OCI-LY7 (cell line): ENCODE data around the gene LRP10. TPM values are rescaled to one million over a fixed set of nuclear protein-coding genes. Genes with fewer than 3 reads are reported as not detected.
"Not testable (repeated sequence)": the region's sequence is repeated elsewhere in the genome, so short reads cannot be mapped to it uniquely, and the experiment has no call there.

Experiments
- BruUV-seq: library from RNA; stranded (reverse); fragments of 400-500 nt; replicated peaks from 2 replicates; lab custom pipeline; 2021; lab: Mats Ljungman, UMichigan
- CTCF ChIA-PET: fragments of 300-600 bp; sonication (Branson Sonifier 250); formaldehyde crosslinking; loops from one replicate; lab custom pipeline; 2022; ENCODE audit warnings: antibody characterized with exemption; ENCODE audit not compliant: unreplicated experiment; lab: Charles Lee
- POLR2A ChIA-PET: fragments of 300-600 bp; sonication (Branson Sonifier 250); formaldehyde crosslinking; loops from one replicate; lab custom pipeline; 2022; ENCODE audit warnings: antibody characterized with exemption; lab: Charles Lee
- DNase-seq: peaks from one replicate; pipeline ENCODE4 v3.0.0-alpha.2; 2015; ENCODE audit warnings: low spot score
- H2AFZ ChIP-seq: fragments of 200-600 bp; sonication (generic), shearing (Covaris generic); 2 replicates; pipeline ENCODE4 v1.6.1; 2014; ENCODE audit warnings: mild to moderate bottlenecking, antibody characterized with exemption, low read length, moderate library complexity
- H3K27ac ChIP-seq: fragments of 200-600 bp; sonication (generic); 2 replicates; pipeline ENCODE4 v1.5.1; 2014; ENCODE audit warnings: mixed run types, low read depth, mild to moderate bottlenecking, moderate library complexity, low read length, inconsistent platforms; ENCODE audit not compliant: poor library complexity, severe bottlenecking
- H3K36me3 ChIP-seq: fragments of 200-600 bp; sonication (generic); 2 replicates; pipeline ENCODE4 v1.6.1; 2014; ENCODE audit warnings: mild to moderate bottlenecking, antibody characterized with exemption, low read length, moderate library complexity, mixed read lengths; ENCODE audit not compliant: insufficient read depth
- H3K4me1 ChIP-seq: fragments of 200-600 bp; sonication (generic); 2 replicates; pipeline ENCODE4 v1.5.1; 2014; ENCODE audit warnings: mild to moderate bottlenecking, low read length; ENCODE audit not compliant: insufficient read depth, poor library complexity, severe bottlenecking
- H3K4me2 ChIP-seq: fragments of 200-600 bp; sonication (generic); 2 replicates; pipeline ENCODE4 v1.6.1; 2014; ENCODE audit warnings: mild to moderate bottlenecking, low read length
- H3K4me3 ChIP-seq: fragments of 200-600 bp; sonication (generic); 2 replicates; pipeline ENCODE4 v1.5.1; 2014; ENCODE audit warnings: mild to moderate bottlenecking, low read depth, low read length; ENCODE audit not compliant: poor library complexity, severe bottlenecking
- H3K79me2 ChIP-seq: fragments of 200-600 bp; sonication (generic); 2 replicates; pipeline ENCODE4 v1.6.1; 2016; ENCODE audit warnings: low read depth, mild to moderate bottlenecking, low read length, moderate library complexity, mixed read lengths; ENCODE audit not compliant: insufficient read depth
- H3K9me2 ChIP-seq: fragments of 200-600 bp; sonication (generic); 2 replicates; pipeline ENCODE4 v1.6.1; 2016; ENCODE audit warnings: mild to moderate bottlenecking, low read length, mixed read lengths; ENCODE audit not compliant: insufficient read depth
- H3K9me3 ChIP-seq: fragments of 200-600 bp; sonication (generic); 2 replicates; pipeline ENCODE4 v1.6.1; 2014; ENCODE audit warnings: mild to moderate bottlenecking, mixed run types, low read length, mixed read lengths
- H4K20me1 ChIP-seq: fragments of 200-600 bp; sonication (generic); 2 replicates; pipeline ENCODE4 v1.6.1; 2014; ENCODE audit warnings: mild to moderate bottlenecking, antibody characterized with exemption, low read length, moderate library complexity, mixed read lengths; ENCODE audit not compliant: insufficient read depth
- CTCF ChIP-seq: fragments of 200-600 bp; sonication (generic); conservative IDR thresholded peaks from 2 replicates; pipeline ENCODE4 v1.5.1; 2014; ENCODE audit warnings: mild to moderate bottlenecking, antibody characterized with exemption, low read length, moderate library complexity, mixed read lengths
- EZH2phosphoT487 ChIP-seq: fragments of 200-600 bp; sonication (generic); IDR thresholded peaks from 2 replicates; pipeline ENCODE4 v1.6.1; 2018; ENCODE audit warnings: low read depth, borderline replicate concordance, mild to moderate bottlenecking, mixed run types, antibody characterized with exemption, low read length, moderate library complexity, mixed read lengths
- intact Hi-C: fragments of 100-400 bp; cut with micrococcal nuclease; formaldehyde crosslinking; loops from one replicate; pipeline ENCODE4 v1.10.0; 2022; ENCODE audit not compliant: unreplicated experiment
- total RNA-seq, 2 experiments: library from RNA; depleted of rRNA in 1 of 2; stranded (reverse); fragments of >200 nt in 1 of 2; shearing (Covaris generic) in 1 of 2; gene quantifications; 2 replicates each; pipeline ENCODE4 v1.2.3, GENCODE V29; 2014 to 2022

The LRP10 gene
- total RNA-seq, 2 experiments from 2014 or later, result 25.5 to 55.1 TPM

DNA sequence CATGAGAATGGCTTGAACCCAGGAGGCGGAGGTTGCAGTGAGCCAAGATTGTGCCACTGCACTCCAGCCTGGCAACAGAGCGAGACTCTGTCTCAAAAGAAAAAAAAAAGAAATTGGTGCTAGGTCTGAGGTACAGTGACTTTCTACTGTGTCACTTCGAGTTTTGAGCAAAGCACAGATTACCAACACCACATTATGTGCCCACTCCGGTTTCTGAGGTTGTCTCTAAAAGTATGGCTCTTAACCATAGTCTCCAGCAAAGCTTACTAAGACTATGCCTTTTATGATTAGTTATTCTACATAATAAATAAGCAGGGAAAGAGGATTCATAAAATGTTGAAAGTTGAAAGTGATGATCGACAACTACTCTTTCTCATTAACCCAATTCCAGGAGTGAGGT, 39.4 kb downstream of the LRP10 start:
- H3K4me3 ChIP-seq, result no peak overlapping the region
- peaks cover 87% of the 10 kb centered on the region for H3K36me3 ChIP-seq
- H3K27ac ChIP-seq, result no peak overlapping the region
- peaks cover 54% of the 10 kb centered on the region; the same call in 1 of the 2 replicates for H3K79me2 ChIP-seq
- intact Hi-C loops, result no loop called here
- no peaks in the 10 kb centered on the region for H3K9me3 ChIP-seq
- ChIA-PET POLR2A (interaction anchor here (0.6 kb wide), 1 partner anchor 120 kb away, joined by 3 read pairs; no protein-coding TSS in a partner anchor), CTCF (no interaction called here)
- TF ChIP-seq EZH2phosphoT487 (no peak), CTCF (no peak)
- no peaks in the 10 kb centered on the region for H3K9me2 ChIP-seq
- no peak overlapping the region for H2AFZ ChIP-seq
- BruUV-seq, result no TSS peak
- peaks cover under 1% of the 10 kb centered on the region for H3K4me1 ChIP-seq
- no peak overlapping the region for H3K4me2 ChIP-seq
- no peaks in the 10 kb centered on the region for H4K20me1 ChIP-seq
- no peak for DNase-seq

- CTCF ChIA-PET, H3K9me2 ChIP-seq, BruUV-seq, H4K20me1 ChIP-seq, H2AFZ ChIP-seq, H3K4me3 ChIP-seq, DNase-seq, H3K27ac ChIP-seq, H3K4me2 ChIP-seq, H3K9me3 ChIP-seq: not testable (repeated sequence)
- peaks cover 26% of the 10 kb centered on the region for H3K4me1 ChIP-seq
- H3K79me2 ChIP-seq, result peaks cover 77% of the 10 kb centered on the region
- H3K36me3 ChIP-seq, result peaks cover 70% of the 10 kb centered on the region
- intact Hi-C loops, result loop anchor here (5.0 kb wide), 1 partner anchor 43 kb away; the partner anchor contains the start of gene LRP10
- POLR2A ChIA-PET, result interaction anchor here (0.6 to 6.3 kb wide), 4 partner anchors 13 to 149 kb away, joined by 3 to 61 read pairs (median 23); partner anchors contain the start of genes OXA1L and PRMT5
Measured at GRCh38 chr14:22914836-22915235, 43.3 kb downstream of the LRP10 start.

GRCh38 chr14:22915886-22916521, 44.5 kb downstream of the LRP10 start:
- CTCF ChIA-PET, result no interaction called here
- H3K9me2 ChIP-seq, result no peaks in the 10 kb centered on the region
- H3K27ac ChIP-seq, result no peak overlapping the region
- BruUV-seq, result no TSS peak
- H3K4me2 ChIP-seq, result peak overlapping the region; percentile 95; the same call in 1 of the 2 replicates
- no peak overlapping the region for H3K4me3 ChIP-seq
- intact Hi-C loops, result loop anchor here (5.0 kb wide), 1 partner anchor 44 kb away; the partner anchor contains the start of gene LRP10
- H3K79me2 ChIP-seq, result peaks cover 72% of the 10 kb centered on the region
- H3K4me1 ChIP-seq, result peaks cover 35% of the 10 kb centered on the region
- POLR2A ChIA-PET, result interaction anchor here (0.6 to 6.3 kb wide), 6 partner anchors 8 to 423 kb away, joined by 3 to 61 read pairs (median 6); partner anchors contain the start of genes OXA1L and PRMT5
- no peaks in the 10 kb centered on the region for H3K9me3 ChIP-seq
- no peaks in the 10 kb centered on the region for H4K20me1 ChIP-seq
- TF ChIP-seq EZH2phosphoT487, result no peak
- TF ChIP-seq CTCF, result no peak
- no peak for DNase-seq
- H2AFZ ChIP-seq, result no peak overlapping the region
- H3K36me3 ChIP-seq, result peaks cover 72% of the 10 kb centered on the region
